ENCODE results near the gene WWTR1. TPM values are rescaled to one million over a fixed set of nuclear protein-coding genes. Genes with fewer than 3 reads are reported as not detected.

WWTR1 gene
- total and polyA plus RNA-seq, 2 donors (not counting 3 experiments of a cell fraction or from before 2014, with no cell fraction given): 210 to 341 TPM

- ChIA-PET CTCF (interaction anchor here (0.6 to 2.4 kb wide), 13 partner anchors 11 to 761 kb away, joined by 3 to 14 read pairs (median 4); partner anchors contain the start of gene WWTR1), POLR2A (interaction anchor here (0.6 to 1.0 kb wide), 3 partner anchors 24 to 47 kb away, joined by 3 to 5 read pairs (median 4); no protein-coding TSS in a partner anchor)
- H3K4me2 ChIP-seq (ENCODE audit: insufficient read depth, low read length): peak overlapping the region; percentile 35
- H3K4me1 ChIP-seq (ENCODE audit: control insufficient read depth, extremely low read depth, insufficient read depth, low read length): peaks cover 93% of the 10 kb centered on the region
- H2AFZ ChIP-seq (ENCODE audit: low read depth, low read length): no peak overlapping the region
- no peaks in the 10 kb centered on the region for H3K9me3 ChIP-seq (replicated peaks; ENCODE audit: control insufficient read depth, insufficient read depth, low read length)
- peaks cover 5 to 14% of the 10 kb centered on the region in 2 experiments for H3K36me3 ChIP-seq (ENCODE audit: control insufficient read depth in 2 of 2, extremely low read depth in 1 of 2, insufficient read depth in 2 of 2, low read length in 2 of 2)
- H3K79me2 ChIP-seq (ENCODE audit: control insufficient read depth, insufficient read depth, low read length): peaks cover 93% of the 10 kb centered on the region
- no peaks in the 10 kb centered on the region for H3K27me3 ChIP-seq (ENCODE audit: control insufficient read depth in 2 of 2, insufficient read depth in 2 of 2, low read length in 2 of 2)
- no peak for DNase-seq (ENCODE audit: low read depth, low spot score)
- H4K20me1 ChIP-seq (replicated peaks; ENCODE audit: control insufficient read depth, extremely low read depth, insufficient read depth, low read length): no peaks in the 10 kb centered on the region
- intact Hi-C loops (cut with micrococcal nuclease) (no loop called here), dilution Hi-C loops (cut with MboI; ENCODE audit: extremely low pct_ligation_motif_present, low sequenced_read_pairs) (no loop called here)
- peak overlapping the region; percentile 83 for H3K27ac ChIP-seq (ENCODE audit: insufficient read depth, low read depth, low read length)
- BruUV-seq (replicated peaks): no TSS peak
- H3K4me3 ChIP-seq (replicated peaks in 1 of 3; ENCODE audit: insufficient read depth in 1 of 3, low read depth in 1 of 3, low read length in 3 of 3): no peak overlapping the region
- H3K9ac ChIP-seq (replicated peaks; ENCODE audit: extremely low read depth, insufficient read depth, low read length): peak overlapping the region; percentile 31
- no peaks in the 10 kb centered on the region for H3K9me1 ChIP-seq (replicated peaks; ENCODE audit: control insufficient read depth, extremely low read depth, insufficient read depth, low read length)
- TF ChIP-seq JUN (IDR thresholded peaks at IDR 0.05; ENCODE audit: borderline replicate concordance, insufficient read depth, insufficient read length, low read depth): no peak
- TF ChIP-seq CTCF (IDR thresholded peaks at IDR 0.05; ENCODE audit: extremely low read depth in 1 of 2, insufficient read depth in 1 of 2, low read depth in 1 of 2, low read length in 2 of 2): no peak
- TF ChIP-seq EZH2 (IDR thresholded peaks at IDR 0.05; ENCODE audit: borderline replicate concordance, low read depth, low read length, severe bottlenecking): no peak
- TF ChIP-seq GATA2 (IDR thresholded peaks at IDR 0.05; ENCODE audit: insufficient read depth, insufficient read length, low read depth, low read length): no peak
- TF ChIP-seq MYC (IDR thresholded peaks at IDR 0.05; ENCODE audit: low read depth, low read length): no peak
- no peak for TF ChIP-seq POLR2A (IDR thresholded peaks at IDR 0.05; ENCODE audit: low read depth, low read length)
- TF ChIP-seq POLR2AphosphoS5 (IDR thresholded peaks at IDR 0.05; ENCODE audit: insufficient read depth, low read depth, low read length): no peak
- TF ChIP-seq MAX (IDR thresholded peaks at IDR 0.05; ENCODE audit: insufficient read depth, insufficient read length): no peak
- no peak for TF ChIP-seq FOS (IDR thresholded peaks at IDR 0.05; ENCODE audit: borderline replicate concordance, insufficient read depth, low read length)
- no peak for FAIRE-seq
These were observed 54.4 kb downstream of the WWTR1 start for GRCh38 chr3:149603126-149604074.
